A549 (cell line): Measurements from ENCODE around the gene WBP2. TPM values are rescaled to one million over a fixed set of nuclear protein-coding genes. Genes with fewer than 3 reads are reported as not detected.
A peak's percentile ranks its signal among the peaks of the same experiment; 100 is the strongest.
"Not testable (repeated sequence)": the region's sequence is repeated elsewhere in the genome, so short reads cannot be mapped to it uniquely, and the experiment has no call there.

ENCODE experiments used
- ATAC-seq, 2 experiments: fragments of 200-7000 bp in 1 of 2; fragments of >200 bp in 1 of 2; cut with Nextera tagmentation in 1 of 2; cut with Tn5 transposase in 1 of 2; 3 replicates each; pipeline versions ENCODE4 v1.8.0 to v1.9.1; 2018 to 2020; ENCODE audit warnings: mild to moderate bottlenecking in 1 of 2, moderate library complexity in 1 of 2
- CTCF ChIA-PET: fragments of 300-600 bp; sonication (Branson Sonifier 250); formaldehyde crosslinking; extraction: SDS; loops from one replicate; lab custom pipeline; 2021; ENCODE audit warnings: antibody characterized with exemption, inconsistent platforms; lab: Yijun Ruan, JAX
- POLR2A ChIA-PET: fragments of 350-600 bp; formaldehyde crosslinking; extraction: SDS; loops from one replicate; lab custom pipeline; 2021; ENCODE audit warnings: antibody characterized with exemption, inconsistent platforms; lab: Yijun Ruan, JAX
- DNase-seq, 2 experiments: peaks; one replicate each; pipeline versions ENCODE4 v3.0.0 to v3.0.0-alpha.2; 2011 to 2016; ENCODE audit warnings: low read depth in 1 of 2, low spot score in 1 of 2
- FAIRE-seq: peaks from 2 replicates; lab custom pipeline; 2011; peaks lifted over from hg19 to GRCh38; lab: Jason Lieb, UNC
- H3K27ac ChIP-seq, 2 experiments: fragments of >200 bp; sonication (Bioruptor Twin); formaldehyde crosslinking; 3 replicates each; pipeline ENCODE4 v1.5.1; 2016 to 2017
- H3K4me1 ChIP-seq: fragments of >200 bp; sonication (Bioruptor Twin); formaldehyde crosslinking; 3 replicates; pipeline ENCODE4 v1.6.1; 2016
- H3K4me2 ChIP-seq: fragments of >200 bp; sonication (Bioruptor Twin); formaldehyde crosslinking; 3 replicates; pipeline ENCODE4 v1.6.1; 2016
- H3K4me3 ChIP-seq: fragments of >200 bp; sonication (Bioruptor Twin); formaldehyde crosslinking; 3 replicates; pipeline ENCODE4 v1.5.1; 2016
- H3K9me3 ChIP-seq: fragments of >200 bp; sonication (Bioruptor Twin); formaldehyde crosslinking; 3 replicates; pipeline ENCODE4 v1.6.1; 2016
- CEBPB ChIP-seq, 2 experiments: fragments of >200 bp in 1 of 2; sonication (Bioruptor Twin) in 1 of 2; formaldehyde crosslinking in 1 of 2; IDR thresholded peaks; 2 replicates each; pipeline ENCODE4 v1.6.1; 2012 to 2016
- CHD2 ChIP-seq: fragments of 150-350 bp; IDR thresholded peaks from 2 replicates; pipeline ENCODE4 v1.6.1; 2014; ENCODE audit warnings: low read length; ENCODE audit not compliant: partially characterized antibody
- CHD4 ChIP-seq: fragments of 200-600 bp; sonication (generic); IDR thresholded peaks from 2 replicates; pipeline ENCODE4 v1.6.1; 2016; ENCODE audit warnings: antibody characterized with exemption, mild to moderate bottlenecking, borderline replicate concordance
- EP300 ChIP-seq, 2 experiments: fragments of >200 bp; sonication (Bioruptor Twin); formaldehyde crosslinking; IDR thresholded peaks; 2 replicates in 1 of 2; 3 replicates in 1 of 2; pipeline ENCODE4 v1.6.1; 2016 to 2017
- ESRRA ChIP-seq: fragments of 150-350 bp; IDR thresholded peaks from 2 replicates; pipeline ENCODE4 v1.6.1; 2014; ENCODE audit warnings: mild to moderate bottlenecking, low read length, borderline replicate concordance
- FOSB ChIP-seq: fragments of 250-450 bp; sonication (Bioruptor Pico); IDR thresholded peaks from 2 replicates; pipeline ENCODE4 v1.5.0; 2020; ENCODE audit warnings: mild to moderate bottlenecking, moderate library complexity
- HDAC2 ChIP-seq: fragments of 200-600 bp; sonication (generic); IDR thresholded peaks from 2 replicates; pipeline ENCODE4 v1.6.1; 2016
- HOXB13 ChIP-seq: fragments of 250-450 bp; sonication (Bioruptor Pico); IDR thresholded peaks from 2 replicates; pipeline ENCODE4 v1.5.0; 2020; ENCODE audit warnings: low read depth, mild to moderate bottlenecking, moderate library complexity
- PBX3 ChIP-seq: IDR thresholded peaks from 2 replicates; pipeline ENCODE4 v1.6.1; 2012
- POLR2AphosphoS2 ChIP-seq: conservative IDR thresholded peaks from 2 replicates; pipeline ENCODE4 v1.6.1; 2012; ENCODE audit warnings: low read length, improper control_type of control experiment, inconsistent platforms
- RAD21 ChIP-seq, 2 experiments: fragments of >200 bp in 1 of 2; sonication (Bioruptor Twin) in 1 of 2; formaldehyde crosslinking in 1 of 2; IDR thresholded peaks in 1 of 2; conservative IDR thresholded peaks in 1 of 2; 2 replicates in 1 of 2; 3 replicates in 1 of 2; pipeline ENCODE4 v1.6.1; 2012 to 2018; ENCODE audit warnings: inconsistent platforms in 1 of 2
- RARB ChIP-seq: fragments of 250-450 bp; sonication (Bioruptor Pico); IDR thresholded peaks from 2 replicates; pipeline ENCODE4 v1.8.0; 2021; ENCODE audit warnings: mild to moderate bottlenecking, moderate library complexity
- RCOR1 ChIP-seq: fragments of 150-350 bp; IDR thresholded peaks from 2 replicates; pipeline ENCODE4 v1.6.1; 2014; ENCODE audit warnings: antibody characterized with exemption, low read length, low read depth
- RNF2 ChIP-seq: fragments of 200-600 bp; sonication (generic); IDR thresholded peaks from 2 replicates; pipeline ENCODE4 v1.6.1; 2016; ENCODE audit warnings: low read depth, mild to moderate bottlenecking, antibody characterized with exemption, moderate library complexity, borderline replicate concordance
- TP53 ChIP-seq: fragments of 250-450 bp; sonication (Bioruptor Pico); IDR thresholded peaks from 2 replicates; pipeline ENCODE4 v1.5.0; 2021; ENCODE audit warnings: mild to moderate bottlenecking, moderate library complexity
- ZSCAN20 ChIP-seq: fragments of 250-450 bp; sonication (Bioruptor Pico); IDR thresholded peaks from 2 replicates; pipeline ENCODE4 v1.8.0; 2022; ENCODE audit warnings: mild to moderate bottlenecking, moderate library complexity
- WGBS: methylation state at CpG from one replicate; pipeline ENCODE4 v1.1.6; 2017; ENCODE audit errors: missing lambda C conversion rate; 5-methylcytosine and 5-hydroxymethylcytosine counted together
- polyA plus RNA-seq, 4 experiments: library from polyadenylated mRNA; depleted of rRNA in 3 of 4; stranded (reverse); fragments of >200 nt; fragmentation: RNase III in 1 of 4; extraction: RNeasy Plus Mini Kit Qiagen cat#74134 plus additional on column Dnase treatment in 1 of 4; gene quantifications; 2 replicates in 3 of 4; 3 replicates in 1 of 4; pipeline ENCODE4 v1.2.3, GENCODE V29; 2011 to 2017
- TF ChIP-seq, protein P1 (sequence below): fragments of 200-600 bp; sonication (generic); IDR thresholded peaks from 2 replicates; pipeline ENCODE4 v1.6.1; 2016; ENCODE audit warnings: antibody characterized with exemption, mild to moderate bottlenecking, moderate library complexity
- TF ChIP-seq, protein P2 (sequence below): fragments of 250-450 bp; sonication (Bioruptor Pico); IDR thresholded peaks from 2 replicates; pipeline ENCODE4 v1.5.0; 2021; ENCODE audit warnings: mild to moderate bottlenecking, moderate library complexity, borderline replicate concordance
- TF ChIP-seq, protein P3 (sequence below): IDR thresholded peaks from 2 replicates; pipeline ENCODE4 v1.6.1; 2012; ENCODE audit warnings: low read depth, borderline replicate concordance
- TF ChIP-seq, protein P4 (sequence below): fragments of >200 bp; sonication (Bioruptor Twin); formaldehyde crosslinking; IDR thresholded peaks from 2 replicates; pipeline ENCODE4 v1.6.1; 2016

Gene WBP2
- polyA plus RNA-seq, 2 of the 4 experiments (the other 2 are of a cell fraction), result 39.7 to 131 TPM

GRCh38 chr17:75864448-75864871 is 9.3 kb upstream of the WBP2 start:
- no peak overlapping the region for H3K4me2 ChIP-seq
- ChIA-PET CTCF (interaction anchor here (1.0 to 6.3 kb wide), 6 partner anchors 11 to 34 kb away, joined by 5 to 38 read pairs (median 6); partner anchors contain the start of genes TRIM47 and TRIM65), POLR2A (interaction anchor here (1.2 kb wide), 1 partner anchor 9 kb away, joined by 8 read pairs; the partner anchor contains the start of gene WBP2)
- H3K4me3 ChIP-seq, result no peak overlapping the region
- no peak for FAIRE-seq
- no peaks in the 10 kb centered on the region for H3K9me3 ChIP-seq
- no peak overlapping the region for H3K27ac ChIP-seq
- WGBS, result 78% methylated on average over 8 of the region's 8 CpGs
- TF ChIP-seq EP300 (IDR thresholded peaks at IDR 0.05), result no peak
- no peak for TF ChIP-seq RARB (CRISPR knock-in tag)
- no peak for TF ChIP-seq HDAC2
- TF ChIP-seq RAD21 (conservative IDR thresholded peaks at IDR 0.05 in 1 of 2, IDR thresholded peaks at IDR 0.05 in 1 of 2), result no peak
- no peak for TF ChIP-seq TP53 (CRISPR knock-in tag)
- TF ChIP-seq PBX3, result no peak
- TF ChIP-seq CEBPB (IDR thresholded peaks at IDR 0.05), result no peak
- TF ChIP-seq RCOR1, result no peak
- TF ChIP-seq FOSB (CRISPR knock-in tag), result no peak
- no peak for TF ChIP-seq RNF2
- no peak for TF ChIP-seq ZSCAN20 (CRISPR knock-in tag)
- TF ChIP-seq, protein P1, sequence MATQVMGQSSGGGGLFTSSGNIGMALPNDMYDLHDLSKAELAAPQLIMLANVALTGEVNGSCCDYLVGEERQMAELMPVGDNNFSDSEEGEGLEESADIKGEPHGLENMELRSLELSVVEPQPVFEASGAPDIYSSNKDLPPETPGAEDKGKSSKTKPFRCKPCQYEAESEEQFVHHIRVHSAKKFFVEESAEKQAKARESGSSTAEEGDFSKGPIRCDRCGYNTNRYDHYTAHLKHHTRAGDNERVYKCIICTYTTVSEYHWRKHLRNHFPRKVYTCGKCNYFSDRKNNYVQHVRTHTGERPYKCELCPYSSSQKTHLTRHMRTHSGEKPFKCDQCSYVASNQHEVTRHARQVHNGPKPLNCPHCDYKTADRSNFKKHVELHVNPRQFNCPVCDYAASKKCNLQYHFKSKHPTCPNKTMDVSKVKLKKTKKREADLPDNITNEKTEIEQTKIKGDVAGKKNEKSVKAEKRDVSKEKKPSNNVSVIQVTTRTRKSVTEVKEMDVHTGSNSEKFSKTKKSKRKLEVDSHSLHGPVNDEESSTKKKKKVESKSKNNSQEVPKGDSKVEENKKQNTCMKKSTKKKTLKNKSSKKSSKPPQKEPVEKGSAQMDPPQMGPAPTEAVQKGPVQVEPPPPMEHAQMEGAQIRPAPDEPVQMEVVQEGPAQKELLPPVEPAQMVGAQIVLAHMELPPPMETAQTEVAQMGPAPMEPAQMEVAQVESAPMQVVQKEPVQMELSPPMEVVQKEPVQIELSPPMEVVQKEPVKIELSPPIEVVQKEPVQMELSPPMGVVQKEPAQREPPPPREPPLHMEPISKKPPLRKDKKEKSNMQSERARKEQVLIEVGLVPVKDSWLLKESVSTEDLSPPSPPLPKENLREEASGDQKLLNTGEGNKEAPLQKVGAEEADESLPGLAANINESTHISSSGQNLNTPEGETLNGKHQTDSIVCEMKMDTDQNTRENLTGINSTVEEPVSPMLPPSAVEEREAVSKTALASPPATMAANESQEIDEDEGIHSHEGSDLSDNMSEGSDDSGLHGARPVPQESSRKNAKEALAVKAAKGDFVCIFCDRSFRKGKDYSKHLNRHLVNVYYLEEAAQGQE, result no peak
- TF ChIP-seq, protein P2, sequence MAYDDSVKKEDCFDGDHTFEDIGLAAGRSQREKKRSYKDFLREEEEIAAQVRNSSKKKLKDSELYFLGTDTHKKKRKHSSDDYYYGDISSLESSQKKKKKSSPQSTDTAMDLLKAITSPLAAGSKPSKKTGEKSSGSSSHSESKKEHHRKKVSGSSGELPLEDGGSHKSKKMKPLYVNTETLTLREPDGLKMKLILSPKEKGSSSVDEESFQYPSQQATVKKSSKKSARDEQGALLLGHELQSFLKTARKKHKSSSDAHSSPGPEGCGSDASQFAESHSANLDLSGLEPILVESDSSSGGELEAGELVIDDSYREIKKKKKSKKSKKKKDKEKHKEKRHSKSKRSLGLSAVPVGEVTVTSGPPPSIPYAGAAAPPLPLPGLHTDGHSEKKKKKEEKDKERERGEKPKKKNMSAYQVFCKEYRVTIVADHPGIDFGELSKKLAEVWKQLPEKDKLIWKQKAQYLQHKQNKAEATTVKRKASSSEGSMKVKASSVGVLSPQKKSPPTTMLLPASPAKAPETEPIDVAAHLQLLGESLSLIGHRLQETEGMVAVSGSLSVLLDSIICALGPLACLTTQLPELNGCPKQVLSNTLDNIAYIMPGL (CRISPR knock-in tag), result no peak
- TF ChIP-seq HOXB13, result no peak
- TF ChIP-seq CHD4, result no peak
- no peak for TF ChIP-seq POLR2AphosphoS2
- TF ChIP-seq, protein P3, sequence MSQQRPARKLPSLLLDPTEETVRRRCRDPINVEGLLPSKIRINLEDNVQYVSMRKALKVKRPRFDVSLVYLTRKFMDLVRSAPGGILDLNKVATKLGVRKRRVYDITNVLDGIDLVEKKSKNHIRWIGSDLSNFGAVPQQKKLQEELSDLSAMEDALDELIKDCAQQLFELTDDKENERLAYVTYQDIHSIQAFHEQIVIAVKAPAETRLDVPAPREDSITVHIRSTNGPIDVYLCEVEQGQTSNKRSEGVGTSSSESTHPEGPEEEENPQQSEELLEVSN, result no peak
- TF ChIP-seq ESRRA, result no peak
- DNase-seq, result no peak
- peaks cover 10% of the 10 kb centered on the region for H3K4me1 ChIP-seq
- ATAC-seq, result peak; percentile 23 to 28; a peak in 3 of 6 replicates

GRCh38 chr17:75861927-75862317 is 6.8 kb upstream of the WBP2 start:
- Histone ChIP-seq H3K9me3 (no peaks in the 10 kb centered on the region), H3K4me3 (no peak overlapping the region), H3K4me2 (no peak overlapping the region), H3K27ac (no peak overlapping the region), H3K4me1 (no peaks in the 10 kb centered on the region)
- 79% methylated on average over 9 of the region's 9 CpGs for WGBS
- CTCF ChIA-PET, result interaction anchor here (0.6 to 12.8 kb wide), 28 partner anchors 9 to 152 kb away, joined by 3 to 330 read pairs (median 4); partner anchors contain the start of genes MRPL38, TRIM47 and TRIM65
- TF ChIP-seq, protein P4, sequence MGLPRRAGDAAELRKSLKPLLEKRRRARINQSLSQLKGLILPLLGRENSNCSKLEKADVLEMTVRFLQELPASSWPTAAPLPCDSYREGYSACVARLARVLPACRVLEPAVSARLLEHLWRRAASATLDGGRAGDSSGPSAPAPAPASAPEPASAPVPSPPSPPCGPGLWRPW, result no peak
- TF ChIP-seq CHD2 (no peak), RCOR1 (no peak)
- ATAC-seq, result 0 out of 6 replicates have a peak, but pooled peaks of 1 of the 2 experiments have one; percentile 7
- POLR2A ChIA-PET, result interaction anchor here (1.5 kb wide), 1 partner anchor 82 kb away, joined by 6 read pairs; no protein-coding TSS in a partner anchor
- no peak for DNase-seq
- FAIRE-seq, result no peak

- POLR2A ChIA-PET, result interaction anchor here (1.2 to 1.6 kb wide), 2 partner anchors 18 to 79 kb away, joined by 3 read pairs; no protein-coding TSS in a partner anchor
- H3K27ac ChIP-seq, ATAC-seq, DNase-seq, H3K4me1 ChIP-seq, H3K4me3 ChIP-seq, FAIRE-seq, H3K9me3 ChIP-seq, H3K4me2 ChIP-seq: not testable (repeated sequence)
- WGBS, result 85% methylated on average over 10 of the region's 10 CpGs
- CTCF ChIA-PET, result interaction anchor here (0.6 to 37.0 kb wide), 8 partner anchors 10 to 259 kb away, joined by 3 to 691 read pairs (median 9); partner anchors contain the start of genes TRIM47, TRIM65 and UNC13D
Measured at GRCh38 chr17:75859358-75859757, 4.2 kb upstream of the WBP2 start.
